Measurements from ENCODE around the gene BICRAL. TPM values are rescaled to one million over a fixed set of nuclear protein-coding genes. Genes with fewer than 3 reads are reported as not detected.

BICRAL gene
- total RNA-seq, 1 donor from 2014 or later: 21.0 TPM

DNA sequence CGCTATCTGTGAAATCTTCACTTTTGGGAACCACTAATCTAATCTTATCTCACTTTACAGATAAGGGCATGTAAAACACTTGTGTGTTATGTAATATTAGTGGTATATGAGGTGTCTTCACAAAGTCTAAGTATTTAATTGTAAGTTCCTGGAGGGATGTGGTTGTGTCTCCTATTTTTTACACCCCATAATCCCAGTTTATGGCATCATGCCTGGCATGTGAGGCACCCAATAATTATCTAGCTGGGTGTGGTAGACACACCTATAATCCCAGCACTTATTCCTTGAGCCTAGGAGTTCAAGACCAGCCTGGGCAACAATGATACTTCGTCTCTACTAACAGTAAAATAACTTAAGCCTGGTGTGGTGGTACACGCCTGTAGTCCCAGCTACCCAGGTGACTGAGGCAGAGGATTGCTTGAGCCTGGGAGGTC, 19.4 kb upstream of the BICRAL start:
- Histone ChIP-seq H3K4me3 (no peak overlapping the region), H3K27me3 (no peaks in the 10 kb centered on the region), H3K36me3 (peaks cover 7% of the 10 kb centered on the region), H3K27ac (no peak overlapping the region), H3K9me3 (no peaks in the 10 kb centered on the region), H3K4me1 (no peaks in the 10 kb centered on the region)
- DNase-seq (no peak), ATAC-seq (no peak)
- intact Hi-C loops (cut with DNase I): no loop called here
- TF ChIP-seq, protein P1, sequence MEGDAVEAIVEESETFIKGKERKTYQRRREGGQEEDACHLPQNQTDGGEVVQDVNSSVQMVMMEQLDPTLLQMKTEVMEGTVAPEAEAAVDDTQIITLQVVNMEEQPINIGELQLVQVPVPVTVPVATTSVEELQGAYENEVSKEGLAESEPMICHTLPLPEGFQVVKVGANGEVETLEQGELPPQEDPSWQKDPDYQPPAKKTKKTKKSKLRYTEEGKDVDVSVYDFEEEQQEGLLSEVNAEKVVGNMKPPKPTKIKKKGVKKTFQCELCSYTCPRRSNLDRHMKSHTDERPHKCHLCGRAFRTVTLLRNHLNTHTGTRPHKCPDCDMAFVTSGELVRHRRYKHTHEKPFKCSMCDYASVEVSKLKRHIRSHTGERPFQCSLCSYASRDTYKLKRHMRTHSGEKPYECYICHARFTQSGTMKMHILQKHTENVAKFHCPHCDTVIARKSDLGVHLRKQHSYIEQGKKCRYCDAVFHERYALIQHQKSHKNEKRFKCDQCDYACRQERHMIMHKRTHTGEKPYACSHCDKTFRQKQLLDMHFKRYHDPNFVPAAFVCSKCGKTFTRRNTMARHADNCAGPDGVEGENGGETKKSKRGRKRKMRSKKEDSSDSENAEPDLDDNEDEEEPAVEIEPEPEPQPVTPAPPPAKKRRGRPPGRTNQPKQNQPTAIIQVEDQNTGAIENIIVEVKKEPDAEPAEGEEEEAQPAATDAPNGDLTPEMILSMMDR (IDR thresholded peaks at IDR 0.05): no peak

DNA sequence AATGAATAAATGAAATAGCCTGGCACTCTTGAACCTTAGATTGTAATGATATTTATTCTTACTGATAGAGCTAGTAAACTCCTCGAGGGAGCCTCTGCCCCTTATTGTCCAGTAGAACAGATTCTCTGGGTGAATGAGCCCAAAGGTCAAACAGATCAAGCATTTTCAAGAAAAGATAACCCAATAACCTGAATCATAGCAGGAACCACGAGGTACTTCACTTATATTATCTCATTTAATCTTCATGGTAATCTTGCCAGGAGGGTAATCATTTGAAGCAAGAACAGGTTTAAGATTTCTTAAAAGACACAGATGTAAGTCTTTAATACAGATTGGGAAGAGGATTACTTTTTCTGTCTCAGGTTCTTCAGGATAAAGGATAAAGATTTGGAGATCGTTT, 18.9 kb upstream of the BICRAL start:
- Histone ChIP-seq H3K4me3 (no peak overlapping the region), H3K27ac (no peak overlapping the region), H3K36me3 (peaks cover 7% of the 10 kb centered on the region), H3K9me3 (no peaks in the 10 kb centered on the region), H3K4me1 (no peaks in the 10 kb centered on the region), H3K27me3 (no peaks in the 10 kb centered on the region)
- no peak for ATAC-seq
- TF ChIP-seq, protein P1 (IDR thresholded peaks at IDR 0.05): no peak
- intact Hi-C loops (cut with DNase I): no loop called here
- DNase-seq: no peak

DNA sequence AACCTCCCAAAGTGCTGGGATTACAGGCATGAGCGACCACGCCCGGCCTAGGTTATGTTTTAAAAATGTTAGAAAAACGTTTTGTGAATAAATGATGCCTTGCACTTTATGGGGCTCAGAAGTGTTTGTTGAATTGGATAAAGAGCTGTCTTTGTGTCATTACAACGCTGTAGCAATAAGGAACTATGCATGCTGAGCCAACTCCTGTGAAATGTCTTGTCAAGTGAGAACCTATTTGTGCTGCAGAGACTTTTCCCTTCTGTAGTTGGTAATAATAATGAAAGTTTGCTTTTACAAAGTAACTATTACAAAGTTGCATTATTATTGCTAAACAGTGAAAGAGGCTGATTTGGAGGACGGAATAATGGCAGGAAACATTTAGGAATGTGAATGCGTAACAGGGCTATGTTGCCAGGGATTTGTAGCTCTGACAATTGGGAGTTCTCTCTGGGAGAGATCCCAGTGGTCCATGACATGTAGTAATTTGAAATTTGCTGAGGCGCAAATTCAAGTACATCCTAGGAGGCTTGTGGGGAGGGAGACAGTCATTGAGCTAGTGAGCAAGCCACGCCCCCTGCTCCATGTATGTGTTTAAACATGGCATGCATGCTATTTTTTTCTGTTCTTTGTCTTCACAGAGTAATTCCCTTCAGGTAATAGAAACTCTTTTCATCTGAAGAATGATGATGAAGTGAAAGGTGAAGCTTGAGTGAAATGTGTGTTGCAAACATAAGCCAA, 16.8 kb upstream of the BICRAL start:
- H3K27ac ChIP-seq: no peak overlapping the region
- H3K4me1 ChIP-seq: no peaks in the 10 kb centered on the region
- H3K9me3 ChIP-seq: no peaks in the 10 kb centered on the region
- no peak overlapping the region for H3K4me3 ChIP-seq
- ATAC-seq (no peak), DNase-seq (no peak)
- TF ChIP-seq, protein P1 (IDR thresholded peaks at IDR 0.05): no peak
- peaks cover 5% of the 10 kb centered on the region for H3K36me3 ChIP-seq
- H3K27me3 ChIP-seq: no peaks in the 10 kb centered on the region
- intact Hi-C loops (cut with DNase I): no loop called here

DNA sequence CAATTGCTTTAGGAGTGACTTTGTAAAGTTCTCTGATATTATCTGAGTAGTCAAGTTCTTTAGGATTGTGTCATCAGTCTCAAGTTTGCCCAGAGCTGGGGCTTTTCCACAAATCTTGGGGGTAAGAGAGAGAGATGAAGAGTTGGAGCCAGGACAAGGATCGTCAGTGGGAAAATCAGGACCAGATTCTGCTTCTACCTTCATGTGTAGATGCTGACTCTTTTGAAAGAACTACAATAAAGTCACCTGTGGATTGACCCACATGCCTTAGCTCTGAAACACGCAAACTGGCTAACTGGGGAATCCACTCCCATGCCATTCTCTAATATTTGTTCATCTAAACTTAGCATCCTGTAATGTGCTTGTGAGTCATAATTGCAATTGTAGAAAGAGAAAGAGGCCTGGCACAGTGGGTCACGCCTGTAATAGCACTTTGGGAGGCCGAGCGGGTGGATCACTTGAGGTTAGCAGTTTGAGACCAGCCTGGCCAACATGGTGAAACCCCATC, 15.6 kb upstream of the BICRAL start:
- ATAC-seq (peak; percentile 41), DNase-seq (no peak)
- intact Hi-C loops (cut with DNase I): no loop called here
- Histone ChIP-seq H3K4me3 (no peak overlapping the region), H3K36me3 (no peaks in the 10 kb centered on the region), H3K9me3 (no peaks in the 10 kb centered on the region), H3K27ac (no peak overlapping the region), H3K27me3 (no peaks in the 10 kb centered on the region), H3K4me1 (peaks cover 7% of the 10 kb centered on the region)
- TF ChIP-seq, protein P1 (IDR thresholded peaks at IDR 0.05): no peak

DNA sequence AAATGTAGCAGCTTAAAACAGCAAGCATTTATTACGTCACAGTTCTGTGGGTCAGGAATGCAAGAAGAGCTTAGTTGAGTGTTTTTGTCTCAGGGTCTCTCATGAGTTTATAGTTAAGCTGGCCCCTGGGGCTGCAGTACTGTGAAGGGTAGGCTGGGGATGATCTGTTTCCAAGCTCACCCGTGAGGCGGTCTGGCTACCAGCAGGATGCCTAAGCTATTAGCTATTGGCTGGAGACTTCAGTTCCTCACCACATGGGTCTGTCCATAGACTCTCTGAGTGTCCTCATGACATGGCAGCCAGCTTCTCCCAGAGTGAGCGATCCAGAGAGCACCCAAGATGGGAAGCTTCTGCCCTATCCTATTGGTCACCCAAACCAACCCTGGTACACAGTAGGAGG, 12.8 kb upstream of the BICRAL start:
- no peaks in the 10 kb centered on the region for H3K9me3 ChIP-seq
- no peak for DNase-seq
- TF ChIP-seq, protein P1 (IDR thresholded peaks at IDR 0.05): no peak
- H3K4me1 ChIP-seq: peaks cover 7% of the 10 kb centered on the region
- no peaks in the 10 kb centered on the region for H3K27me3 ChIP-seq
- intact Hi-C loops (cut with DNase I): no loop called here
- no peak overlapping the region for H3K4me3 ChIP-seq
- no peak overlapping the region for H3K27ac ChIP-seq
- no peaks in the 10 kb centered on the region for H3K36me3 ChIP-seq
- no peak for ATAC-seq
